ENCODE data around the gene SPARCL1.
"Not testable (repeated sequence)": the region's sequence is repeated elsewhere in the genome, so short reads cannot be mapped to it uniquely, and the experiment has no call there.

Gene SPARCL1

DNA sequence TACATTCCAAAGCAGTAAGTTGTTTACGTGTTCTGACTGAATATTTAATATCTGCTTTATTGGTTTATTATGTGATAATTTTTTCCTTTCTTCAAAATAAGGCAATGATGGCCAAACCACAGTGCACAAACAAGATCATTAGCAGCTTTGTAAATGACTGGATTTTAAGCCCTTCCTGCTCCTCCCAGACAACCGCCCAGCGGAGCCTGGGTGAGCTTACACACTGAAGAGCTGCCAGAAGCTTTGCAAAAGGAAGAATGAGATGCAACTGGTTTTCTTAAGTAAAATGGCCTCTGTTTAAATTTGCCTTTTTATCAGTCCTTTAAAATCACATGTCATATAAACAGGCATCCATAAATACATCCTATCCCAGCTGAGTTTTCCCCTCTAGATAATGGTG lies 52.2 kb downstream of the SPARCL1 start:
- Histone ChIP-seq H3K36me3 (ENCODE audit: insufficient read depth, low read length) (no peaks in the 10 kb centered on the region), H3K4me1 (ENCODE audit: control insufficient read depth, insufficient read depth, low read length) (no peaks in the 10 kb centered on the region)

DNA sequence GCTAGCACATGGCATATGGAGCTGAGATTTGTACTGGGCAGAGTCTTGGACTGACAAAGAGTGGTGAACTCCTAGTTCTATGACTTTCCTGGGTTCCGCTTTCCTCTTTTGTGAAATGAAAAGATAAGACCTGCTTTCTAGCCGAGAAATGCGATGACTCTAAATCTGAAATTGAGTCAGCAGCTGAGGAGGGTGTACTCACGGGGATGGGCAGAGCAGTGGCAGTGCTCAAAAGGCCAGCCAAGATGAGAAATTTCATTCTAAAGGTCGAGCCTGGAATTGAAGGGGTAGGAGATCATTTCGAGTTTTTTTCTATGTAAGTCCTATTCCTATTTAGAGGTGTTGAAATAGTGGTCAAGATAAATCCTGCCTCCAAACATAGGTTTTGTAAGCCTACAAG lies 59.8 kb downstream of the SPARCL1 start:
- Histone ChIP-seq H3K36me3 (ENCODE audit: insufficient read depth, low read length) (no peaks in the 10 kb centered on the region), H3K27me3 (ENCODE audit: control insufficient read depth, insufficient read depth, low read length) (no peaks in the 10 kb centered on the region), H3K4me2 (ENCODE audit: low read length) (no peak overlapping the region), H3K9ac (ENCODE audit: low read depth, low read length) (no peak overlapping the region), H3K4me3 (ENCODE audit: low read length) (no peak overlapping the region), H3K4me1 (ENCODE audit: control insufficient read depth, insufficient read depth, low read length) (no peaks in the 10 kb centered on the region), H3K9me3 (replicated peaks; ENCODE audit: low read length) (no peaks in the 10 kb centered on the region)

More for the DNA sequence above, 52.2 kb downstream of the SPARCL1 start:
- Histone ChIP-seq H3K27me3 (ENCODE audit: control insufficient read depth, insufficient read depth, low read length) (no peaks in the 10 kb centered on the region), H3K4me3 (ENCODE audit: low read length) (no peak overlapping the region), H3K9me3 (replicated peaks; ENCODE audit: low read length) (no peaks in the 10 kb centered on the region), H3K9ac (ENCODE audit: low read depth, low read length) (no peak overlapping the region), H3K4me2 (ENCODE audit: low read length) (no peak overlapping the region)

DNA sequence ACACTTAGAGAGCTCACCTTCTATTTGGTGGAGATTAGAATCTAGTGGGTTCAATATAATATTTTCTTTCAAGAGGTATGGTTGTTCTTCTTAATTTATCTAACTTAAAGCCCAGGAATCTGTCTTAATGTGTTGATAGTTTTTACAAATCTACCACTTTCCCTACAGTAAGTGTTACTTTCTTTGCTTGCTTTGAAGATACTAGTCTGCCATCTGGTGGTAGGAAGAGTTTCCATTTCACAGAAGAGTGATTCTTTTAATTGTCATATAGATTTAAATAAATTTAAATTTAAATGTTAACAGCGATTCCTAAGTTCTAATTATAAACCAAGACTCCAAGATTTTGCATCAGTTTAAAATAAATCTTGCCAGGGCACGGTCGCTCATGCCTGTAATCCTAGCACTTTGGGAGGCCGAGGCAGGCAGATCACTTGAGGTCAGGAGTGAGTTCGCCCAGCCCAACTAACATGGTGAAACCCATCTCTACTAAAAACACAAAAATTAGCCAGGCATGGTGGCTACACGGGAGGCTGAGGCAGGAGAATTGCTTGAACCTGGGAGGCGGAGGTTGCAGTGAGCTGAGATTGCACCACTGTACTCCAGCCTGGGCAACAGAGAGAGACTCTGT lies 63.3 kb downstream of the SPARCL1 start:
- peaks cover 6% of the 10 kb centered on the region for H3K4me1 ChIP-seq (ENCODE audit: control insufficient read depth, insufficient read depth, low read length)
- no peaks in the 10 kb centered on the region for H3K27me3 ChIP-seq (ENCODE audit: control insufficient read depth, insufficient read depth, low read length)
- H3K4me3 ChIP-seq (ENCODE audit: low read length), result no peak overlapping the region
- no peaks in the 10 kb centered on the region for H3K9me3 ChIP-seq (replicated peaks; ENCODE audit: low read length)
- no peak overlapping the region for H3K4me2 ChIP-seq (ENCODE audit: low read length)
- H3K36me3 ChIP-seq (ENCODE audit: insufficient read depth, low read length), result no peaks in the 10 kb centered on the region
- no peak overlapping the region for H3K9ac ChIP-seq (ENCODE audit: low read depth, low read length)

DNA sequence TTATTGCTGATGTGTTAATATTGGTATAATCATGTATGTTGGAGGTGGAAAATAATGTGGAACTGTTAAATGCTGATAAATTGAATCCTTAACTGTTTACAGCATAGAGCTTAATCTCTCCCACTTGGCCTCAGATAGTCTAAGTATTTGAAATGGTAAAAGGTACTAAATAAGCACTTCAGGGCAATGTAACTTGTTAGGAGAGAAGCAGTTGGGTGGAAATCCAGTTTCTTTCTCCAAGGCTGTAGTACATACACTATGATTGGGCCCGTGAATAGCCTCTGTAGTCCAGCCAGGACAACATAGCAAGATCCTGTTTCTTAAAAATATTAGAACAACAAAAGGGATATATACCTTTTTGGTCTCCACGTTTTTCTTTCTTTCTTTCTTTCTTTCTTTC lies 67.1 kb downstream of the SPARCL1 start:
- no peak overlapping the region for H3K9ac ChIP-seq (ENCODE audit: low read depth, low read length)
- no peaks in the 10 kb centered on the region for H3K27me3 ChIP-seq (ENCODE audit: control insufficient read depth, insufficient read depth, low read length)
- peaks cover 9% of the 10 kb centered on the region for H3K4me1 ChIP-seq (ENCODE audit: control insufficient read depth, insufficient read depth, low read length)
- no peaks in the 10 kb centered on the region for H3K9me3 ChIP-seq (replicated peaks; ENCODE audit: low read length)
- no peak overlapping the region for H3K4me3 ChIP-seq (ENCODE audit: low read length)
- H3K36me3 ChIP-seq (ENCODE audit: insufficient read depth, low read length), result peaks cover 14% of the 10 kb centered on the region
- no peak overlapping the region for H3K4me2 ChIP-seq (ENCODE audit: low read length)

DNA sequence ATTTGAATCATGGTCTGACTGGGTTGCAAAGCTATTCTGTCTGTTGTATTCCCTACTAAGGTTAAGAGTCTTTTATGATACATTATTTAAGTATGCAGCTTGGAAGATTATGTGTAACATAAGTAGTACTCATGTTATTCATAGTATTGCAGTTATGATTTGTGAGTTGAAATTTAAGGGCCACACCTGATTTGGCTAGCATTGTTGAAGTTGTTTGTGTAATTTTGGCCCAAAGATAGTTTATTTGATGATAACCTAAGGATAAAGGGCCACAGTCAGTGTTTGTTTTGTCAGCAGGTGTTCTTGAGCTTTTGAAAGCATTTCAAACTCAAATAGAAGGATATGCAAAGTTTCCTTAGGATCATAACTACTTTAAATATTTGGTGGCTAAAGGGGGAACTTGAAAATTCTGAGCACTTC lies 67.9 kb downstream of the SPARCL1 start:
- Histone ChIP-seq H3K4me2 (ENCODE audit: low read length) (no peak overlapping the region), H3K4me1 (ENCODE audit: control insufficient read depth, insufficient read depth, low read length) (peaks cover 9% of the 10 kb centered on the region), H3K27me3 (ENCODE audit: control insufficient read depth, insufficient read depth, low read length) (no peaks in the 10 kb centered on the region), H3K4me3 (ENCODE audit: low read length) (no peak overlapping the region), H3K9me3 (replicated peaks; ENCODE audit: low read length) (no peaks in the 10 kb centered on the region), H3K36me3 (ENCODE audit: insufficient read depth, low read length) (peaks cover 14% of the 10 kb centered on the region), H3K9ac (ENCODE audit: low read depth, low read length) (no peak overlapping the region)

DNA sequence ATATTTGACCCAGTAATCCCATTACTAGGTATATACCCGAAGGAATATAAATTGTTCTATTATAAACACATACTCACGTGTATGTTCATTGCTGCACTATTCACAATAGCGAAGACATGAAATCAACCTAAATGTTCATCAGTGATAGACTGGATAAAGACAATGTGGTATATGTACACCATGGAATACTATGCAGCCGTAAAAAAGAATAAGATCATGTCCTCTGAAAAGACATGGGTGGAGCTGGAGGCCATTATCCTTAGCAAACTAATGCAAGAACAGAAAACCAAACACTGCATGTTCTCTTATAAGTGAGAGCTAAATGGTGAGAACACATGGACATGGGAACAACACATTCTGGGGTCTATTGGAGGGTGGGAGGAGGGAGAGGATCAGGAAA lies 70.3 kb downstream of the SPARCL1 start:
- peaks cover 24% of the 10 kb centered on the region for H3K36me3 ChIP-seq (ENCODE audit: insufficient read depth, low read length)
- no peak overlapping the region for H3K9ac ChIP-seq (ENCODE audit: low read depth, low read length)
- H3K4me3 ChIP-seq (ENCODE audit: low read length), result no peak overlapping the region
- H3K9me3 ChIP-seq (replicated peaks; ENCODE audit: low read length), result no peaks in the 10 kb centered on the region
- peaks cover 9% of the 10 kb centered on the region for H3K4me1 ChIP-seq (ENCODE audit: control insufficient read depth, insufficient read depth, low read length)
- H3K4me2 ChIP-seq (ENCODE audit: low read length), result no peak overlapping the region
- H3K27me3 ChIP-seq (ENCODE audit: control insufficient read depth, insufficient read depth, low read length), result no peaks in the 10 kb centered on the region

DNA sequence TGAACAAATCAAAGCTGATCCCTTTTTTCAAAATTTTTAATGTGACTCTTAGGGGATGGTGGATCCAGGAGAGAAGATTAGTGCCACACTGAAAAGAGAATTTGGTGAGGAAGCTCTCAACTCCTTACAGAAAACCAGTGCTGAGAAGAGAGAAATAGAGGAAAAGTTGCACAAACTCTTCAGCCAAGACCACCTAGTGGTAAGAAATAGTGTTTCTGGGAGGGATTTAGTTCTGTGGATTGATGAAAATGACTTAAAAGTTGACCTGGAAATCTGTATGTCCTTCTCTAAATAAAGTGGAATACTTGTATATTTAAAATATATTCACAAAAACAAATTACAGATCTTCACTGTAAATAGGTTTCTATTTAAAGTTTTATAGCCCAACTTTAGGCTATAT lies 77.6 kb downstream of the SPARCL1 start:
- H3K4me3 ChIP-seq (ENCODE audit: low read length), result no peak overlapping the region
- no peaks in the 10 kb centered on the region for H3K4me1 ChIP-seq (ENCODE audit: control insufficient read depth, insufficient read depth, low read length)
- H3K4me2 ChIP-seq (ENCODE audit: low read length), result no peak overlapping the region
- no peak overlapping the region for H3K9ac ChIP-seq (ENCODE audit: low read depth, low read length)
- peaks cover 18% of the 10 kb centered on the region for H3K36me3 ChIP-seq (ENCODE audit: insufficient read depth, low read length)
- no peaks in the 10 kb centered on the region for H3K27me3 ChIP-seq (ENCODE audit: control insufficient read depth, insufficient read depth, low read length)
- no peaks in the 10 kb centered on the region for H3K9me3 ChIP-seq (replicated peaks; ENCODE audit: low read length)

DNA sequence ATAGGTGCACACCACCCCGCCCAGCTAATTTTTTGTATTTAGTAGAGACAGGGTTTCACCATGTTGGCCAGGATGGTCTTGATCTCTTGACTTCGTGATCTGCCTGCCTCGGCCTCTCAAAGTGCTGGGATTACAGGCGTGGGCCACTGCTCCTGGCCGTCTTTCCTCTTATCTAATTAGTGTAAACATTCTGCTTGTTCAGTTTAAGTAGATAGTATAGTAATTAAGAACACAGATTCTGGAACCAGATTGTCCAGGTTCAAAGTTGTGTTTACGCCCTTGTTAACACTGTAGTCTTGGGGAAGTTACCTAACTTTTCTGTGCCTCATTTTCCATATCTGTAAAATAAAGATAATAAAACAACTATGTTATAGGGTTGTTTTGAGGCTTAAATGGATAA lies 82.8 kb downstream of the SPARCL1 start:
- not testable (repeated sequence) for H3K9ac ChIP-seq (ENCODE audit: low read depth, low read length); H3K4me2 ChIP-seq (ENCODE audit: low read length); H3K27me3 ChIP-seq (ENCODE audit: control insufficient read depth, insufficient read depth, low read length); H3K4me1 ChIP-seq (ENCODE audit: control insufficient read depth, insufficient read depth, low read length); H3K4me3 ChIP-seq (ENCODE audit: low read length); H3K9me3 ChIP-seq (replicated peaks; ENCODE audit: low read length)
- H3K36me3 ChIP-seq (ENCODE audit: insufficient read depth, low read length), result peaks cover 20% of the 10 kb centered on the region

DNA sequence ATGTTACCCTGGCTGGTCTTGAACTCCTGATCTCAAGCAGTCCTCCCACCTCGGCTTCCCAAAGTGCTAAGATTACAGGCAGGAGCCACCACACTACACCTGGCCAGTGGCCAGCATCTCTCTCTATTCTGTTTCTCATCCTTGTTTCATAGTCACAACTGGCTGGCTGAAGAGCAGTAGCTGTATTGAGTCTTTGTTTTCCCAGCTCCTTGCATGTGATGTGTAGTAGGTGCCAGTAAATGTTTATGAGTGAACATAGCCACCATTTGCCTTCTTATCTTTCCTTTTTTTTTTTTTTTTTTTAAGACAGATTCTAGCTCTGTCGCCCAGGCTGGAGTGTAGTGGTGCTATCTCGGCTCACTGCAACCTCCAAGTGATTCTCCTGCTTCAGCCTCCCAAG lies 83.2 kb downstream of the SPARCL1 start:
- H3K36me3 ChIP-seq (ENCODE audit: insufficient read depth, low read length), result peaks cover 18% of the 10 kb centered on the region
- H3K27me3 ChIP-seq (ENCODE audit: control insufficient read depth, insufficient read depth, low read length), result no peaks in the 10 kb centered on the region
- no peak overlapping the region for H3K9ac ChIP-seq (ENCODE audit: low read depth, low read length)
- H3K4me2 ChIP-seq (ENCODE audit: low read length), result no peak overlapping the region
- no peaks in the 10 kb centered on the region for H3K9me3 ChIP-seq (replicated peaks; ENCODE audit: low read length)
- no peaks in the 10 kb centered on the region for H3K4me1 ChIP-seq (ENCODE audit: control insufficient read depth, insufficient read depth, low read length)
- no peak overlapping the region for H3K4me3 ChIP-seq (ENCODE audit: low read length)

DNA sequence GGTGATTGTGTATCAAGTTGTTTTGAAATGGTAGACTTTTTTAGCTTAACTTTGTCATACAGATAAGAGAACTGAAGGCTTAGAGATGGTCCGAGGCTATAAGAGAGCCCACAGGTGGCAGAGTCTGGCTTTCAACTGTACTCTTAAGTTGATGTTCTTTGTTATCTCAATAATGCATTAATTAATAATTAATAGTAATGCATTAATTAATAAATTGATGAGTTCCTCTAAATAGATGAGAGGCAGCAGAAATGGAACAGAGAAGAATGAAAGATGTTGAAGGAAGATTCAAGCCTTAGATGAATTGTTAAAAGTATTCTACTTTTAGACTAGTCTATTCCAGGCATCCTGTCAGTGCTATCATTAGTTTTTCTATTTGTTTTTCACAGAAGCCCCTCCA lies 84.4 kb downstream of the SPARCL1 start:
- Histone ChIP-seq H3K9ac (ENCODE audit: low read depth, low read length) (no peak overlapping the region), H3K4me3 (ENCODE audit: low read length) (no peak overlapping the region), H3K36me3 (ENCODE audit: insufficient read depth, low read length) (peaks cover 16% of the 10 kb centered on the region)

DNA sequence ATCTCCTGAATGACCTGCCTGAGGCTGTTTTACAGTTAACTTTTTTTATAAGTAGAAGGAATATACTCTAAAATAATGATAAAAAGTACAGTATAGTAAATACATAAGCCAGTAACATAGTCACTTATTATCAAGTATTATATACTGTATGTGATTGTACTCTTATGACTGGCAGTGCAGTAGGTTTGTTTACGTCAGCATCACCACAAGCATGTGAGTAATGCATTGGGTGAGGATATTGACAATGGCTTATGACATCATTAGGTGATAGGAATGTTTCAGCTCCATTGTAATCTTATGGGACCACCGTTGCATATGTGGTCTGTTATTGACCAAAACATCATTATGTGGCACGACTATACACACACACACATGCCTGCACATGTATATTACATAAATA lies 86.3 kb downstream of the SPARCL1 start:
- Histone ChIP-seq H3K4me3 (ENCODE audit: low read length) (no peak overlapping the region), H3K9ac (ENCODE audit: low read depth, low read length) (no peak overlapping the region), H3K9me3 (replicated peaks; ENCODE audit: low read length) (no peaks in the 10 kb centered on the region), H3K4me2 (ENCODE audit: low read length) (no peak overlapping the region), H3K27me3 (ENCODE audit: control insufficient read depth, insufficient read depth, low read length) (no peaks in the 10 kb centered on the region), H3K4me1 (ENCODE audit: control insufficient read depth, insufficient read depth, low read length) (no peaks in the 10 kb centered on the region), H3K36me3 (ENCODE audit: insufficient read depth, low read length) (peaks cover 20% of the 10 kb centered on the region)

More for the DNA sequence above, 84.4 kb downstream of the SPARCL1 start:
- Histone ChIP-seq H3K27me3 (ENCODE audit: control insufficient read depth, insufficient read depth, low read length) (no peaks in the 10 kb centered on the region), H3K4me1 (ENCODE audit: control insufficient read depth, insufficient read depth, low read length) (no peaks in the 10 kb centered on the region), H3K4me2 (ENCODE audit: low read length) (no peak overlapping the region), H3K9me3 (replicated peaks; ENCODE audit: low read length) (no peaks in the 10 kb centered on the region)

DNA sequence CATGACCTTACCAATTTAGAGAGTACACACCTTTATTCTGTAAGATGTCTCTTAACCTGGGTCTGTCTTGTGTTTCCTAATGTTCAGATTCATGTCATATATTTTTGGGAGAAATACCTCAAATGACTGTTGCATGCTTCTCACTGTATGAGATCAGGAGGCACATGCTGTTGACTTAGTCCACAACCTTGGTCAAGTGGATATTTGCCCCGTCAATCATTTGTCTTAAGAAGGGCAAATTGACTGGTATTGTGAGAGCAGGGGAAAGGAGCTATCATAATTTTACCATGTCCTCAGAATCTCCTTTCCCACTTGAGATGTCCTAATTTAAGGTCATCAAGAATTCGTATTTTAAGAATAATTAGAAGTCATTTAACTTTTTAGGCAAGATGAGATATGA lies 95.8 kb downstream of the SPARCL1 start:
- H3K9me3 ChIP-seq (replicated peaks; ENCODE audit: low read length), result no peaks in the 10 kb centered on the region
- peaks cover 3% of the 10 kb centered on the region for H3K36me3 ChIP-seq (ENCODE audit: insufficient read depth, low read length)
- no peak overlapping the region for H3K9ac ChIP-seq (ENCODE audit: low read depth, low read length)
- no peak overlapping the region for H3K4me2 ChIP-seq (ENCODE audit: low read length)
- H3K4me3 ChIP-seq (ENCODE audit: low read length), result no peak overlapping the region
- H3K4me1 ChIP-seq (ENCODE audit: control insufficient read depth, insufficient read depth, low read length), result no peaks in the 10 kb centered on the region
- no peaks in the 10 kb centered on the region for H3K27me3 ChIP-seq (ENCODE audit: control insufficient read depth, insufficient read depth, low read length)
